ENCODE measurements around the gene GLRX3. TPM values are rescaled to one million over a fixed set of nuclear protein-coding genes. Genes with fewer than 3 reads are reported as not detected.

The GLRX3 gene
- total RNA-seq, 1 experiment from 2014 or later, result 182 TPM

Other genes with a start within 250 kb of the GLRX3 start
- not detected in 2 replicates for gene EBF3, start 172.1 kb upstream of the GLRX3 start, total RNA-seq (2014; rRNA removed; shearing (Covaris generic))
- 0.47 TPM in 1 of 2 replicates, not detected in the other for gene C10orf143, start 25.6 kb upstream of the GLRX3 start, total RNA-seq (2014; rRNA removed; shearing (Covaris generic))

Measured in HT1080 (cell line).